ENCODE results near the gene ZNF783. TPM values are rescaled to one million over a fixed set of nuclear protein-coding genes. Genes with fewer than 3 reads are reported as not detected.

The ZNF783 gene
- total and polyA plus RNA-seq, 2 of the 8 experiments (the other 6 are each of a cell fraction or from before 2014, with no cell fraction given) = 7.3 to 8.2 TPM

GRCh38 chr7:149278396-149278795 is 16.4 kb downstream of the ZNF783 start (continued):
- TF ChIP-seq CHD7 (IDR thresholded peaks at IDR 0.05; ENCODE audit: insufficient replicate concordance, low read length) = no peak

Data from H1 (cell line).